Measurements from ENCODE around the gene TEX38. TPM values are rescaled to one million over a fixed set of nuclear protein-coding genes. Genes with fewer than 3 reads are reported as not detected.
A peak's percentile ranks its signal among the peaks of the same experiment; 100 is the strongest.
"Not testable (repeated sequence)": the region's sequence is repeated elsewhere in the genome, so short reads cannot be mapped to it uniquely, and the experiment has no call there.

The TEX38 gene
- total RNA-seq, 1 experiment from 2014 or later = not detected

DNA sequence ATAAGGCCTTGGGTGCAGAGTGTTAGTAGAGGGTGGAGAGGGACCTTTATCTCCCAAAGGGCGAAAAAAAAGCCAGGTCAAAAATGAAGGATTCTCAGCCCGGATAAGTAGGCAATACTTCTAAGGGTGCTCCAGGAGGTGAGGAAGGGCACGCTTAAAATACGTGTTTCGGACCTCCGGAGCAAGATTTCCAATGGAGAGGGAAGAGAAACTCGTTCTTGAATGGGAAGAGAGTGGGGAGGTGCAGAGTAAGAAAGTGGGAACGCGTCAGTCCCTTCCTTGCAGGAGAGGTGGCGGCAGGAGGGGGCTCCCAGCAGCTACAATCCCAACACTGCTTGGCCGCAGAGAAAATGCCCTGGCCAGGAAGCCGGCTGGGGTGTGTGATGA lies 46.7 kb downstream of the TEX38 start:
- peaks cover 13% of the 10 kb centered on the region for H3K4me1 ChIP-seq
- intact Hi-C loops (cut with micrococcal nuclease; ENCODE audit: unreplicated experiment) = no loop called here
- H3K27me3 Mint-ChIP-seq (ENCODE audit: insufficient read depth, unreplicated experiment) = no peaks in the 10 kb centered on the region
- H3K36me3 Mint-ChIP-seq (ENCODE audit: insufficient read depth, unreplicated experiment) = peaks cover 17% of the 10 kb centered on the region
- no peaks in the 10 kb centered on the region for H3K9me3 ChIP-seq
- POLR2A ChIA-PET = interaction anchor here (0.5 kb wide), 1 partner anchor 114 kb away, joined by 3 read pairs; the partner anchor contains the start of gene MKNK1
- CTCF ChIA-PET = no interaction called here
- peak overlapping the region; percentile 93 for H3K4me3 ChIP-seq (ENCODE audit: low read depth, low read length)
- TF ChIP-seq, protein P1, sequence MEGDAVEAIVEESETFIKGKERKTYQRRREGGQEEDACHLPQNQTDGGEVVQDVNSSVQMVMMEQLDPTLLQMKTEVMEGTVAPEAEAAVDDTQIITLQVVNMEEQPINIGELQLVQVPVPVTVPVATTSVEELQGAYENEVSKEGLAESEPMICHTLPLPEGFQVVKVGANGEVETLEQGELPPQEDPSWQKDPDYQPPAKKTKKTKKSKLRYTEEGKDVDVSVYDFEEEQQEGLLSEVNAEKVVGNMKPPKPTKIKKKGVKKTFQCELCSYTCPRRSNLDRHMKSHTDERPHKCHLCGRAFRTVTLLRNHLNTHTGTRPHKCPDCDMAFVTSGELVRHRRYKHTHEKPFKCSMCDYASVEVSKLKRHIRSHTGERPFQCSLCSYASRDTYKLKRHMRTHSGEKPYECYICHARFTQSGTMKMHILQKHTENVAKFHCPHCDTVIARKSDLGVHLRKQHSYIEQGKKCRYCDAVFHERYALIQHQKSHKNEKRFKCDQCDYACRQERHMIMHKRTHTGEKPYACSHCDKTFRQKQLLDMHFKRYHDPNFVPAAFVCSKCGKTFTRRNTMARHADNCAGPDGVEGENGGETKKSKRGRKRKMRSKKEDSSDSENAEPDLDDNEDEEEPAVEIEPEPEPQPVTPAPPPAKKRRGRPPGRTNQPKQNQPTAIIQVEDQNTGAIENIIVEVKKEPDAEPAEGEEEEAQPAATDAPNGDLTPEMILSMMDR (IDR thresholded peaks at IDR 0.05; ENCODE audit: insufficient read depth in 1 of 2, low read depth in 1 of 2, low read length in 1 of 2, severe bottlenecking in 1 of 2, unreplicated experiment in 1 of 2) = no peak
- peak overlapping the region; percentile 93 for H3K4me3 Mint-ChIP-seq (ENCODE audit: unreplicated experiment)
- peak overlapping the region; percentile 93 for H3K27ac Mint-ChIP-seq (ENCODE audit: unreplicated experiment)
- H3K9me3 Mint-ChIP-seq (ENCODE audit: unreplicated experiment) = no peaks in the 10 kb centered on the region
- BruUV-seq (replicated peaks) = no TSS peak
- no peaks in the 10 kb centered on the region for H3K36me3 ChIP-seq (ENCODE audit: control insufficient read depth, insufficient read depth, low read length)
- DNase-seq = no peak
- H3K4me1 Mint-ChIP-seq (ENCODE audit: low read depth, unreplicated experiment) = peaks cover 21% of the 10 kb centered on the region
- no peaks in the 10 kb centered on the region for H3K27me3 ChIP-seq (replicated peaks; ENCODE audit: control insufficient read depth, insufficient read depth, low read length)

GRCh38 chr1:46718727-46719622 lies 47.3 kb downstream of the TEX38 start, which contains the start of gene EFCAB14:
Gene EFCAB14 (minus strand): TSS chr1:46719114. CDS start chr1:46718087, 1,027 bp downstream.
- H3K27me3 ChIP-seq (replicated peaks; ENCODE audit: control insufficient read depth, insufficient read depth, low read length) = no peaks in the 10 kb centered on the region
- H3K4me1 Mint-ChIP-seq (ENCODE audit: low read depth, unreplicated experiment) = peaks cover 21% of the 10 kb centered on the region
- intact Hi-C loops (cut with micrococcal nuclease; ENCODE audit: unreplicated experiment) = no loop called here
- peak within 1 kb of the TSS; percentile 93 for H3K27ac Mint-ChIP-seq (ENCODE audit: unreplicated experiment)
- TSS peak; percentile 35 for BruUV-seq (replicated peaks)
- POLR2A ChIA-PET = interaction anchor here (0.5 kb wide), 1 partner anchor 115 kb away, joined by 3 read pairs; the partner anchor contains the start of gene MKNK1
- no peaks in the 10 kb centered on the region for H3K9me3 Mint-ChIP-seq (ENCODE audit: unreplicated experiment)
- peak; percentile 97 to 99 for DNase-seq
- H3K36me3 ChIP-seq (ENCODE audit: control insufficient read depth, insufficient read depth, low read length) = no peaks in the 10 kb centered on the region
- CTCF ChIA-PET = interaction anchor here (0.6 kb wide), 1 partner anchor 114 kb away, joined by 3 read pairs; the partner anchor contains the start of gene MKNK1
- peaks cover 13% of the 10 kb centered on the region for H3K4me1 ChIP-seq
- peaks cover 17% of the 10 kb centered on the region for H3K36me3 Mint-ChIP-seq (ENCODE audit: insufficient read depth, unreplicated experiment)
- no peaks in the 10 kb centered on the region for H3K27me3 Mint-ChIP-seq (ENCODE audit: insufficient read depth, unreplicated experiment)
- no peaks in the 10 kb centered on the region for H3K9me3 ChIP-seq
- peak within 1 kb of the TSS; percentile 93 for H3K4me3 Mint-ChIP-seq (ENCODE audit: unreplicated experiment)
- peak within 1 kb of the TSS; percentile 93 for H3K4me3 ChIP-seq (ENCODE audit: low read depth, low read length)
- TF ChIP-seq, protein P1 (IDR thresholded peaks at IDR 0.05; ENCODE audit: insufficient read depth in 1 of 2, low read depth in 1 of 2, low read length in 1 of 2, severe bottlenecking in 1 of 2, unreplicated experiment in 1 of 2) = no peak

- Histone ChIP-seq H3K27me3 (replicated peaks; ENCODE audit: control insufficient read depth, insufficient read depth, low read length) (no peaks in the 10 kb centered on the region), H3K9me3 (no peaks in the 10 kb centered on the region), H3K4me3 (ENCODE audit: low read depth, low read length) (peak overlapping the region; percentile 18; the same call in 1 of the 2 replicates), H3K36me3 (ENCODE audit: control insufficient read depth, insufficient read depth, low read length) (no peaks in the 10 kb centered on the region), H3K4me1 (peaks cover 13% of the 10 kb centered on the region)
- no TSS peak for BruUV-seq (replicated peaks)
- DNase-seq = peak; percentile 31 to 50
- no peaks in the 10 kb centered on the region for H3K27me3 Mint-ChIP-seq (ENCODE audit: insufficient read depth, unreplicated experiment)
- H3K4me1 Mint-ChIP-seq (ENCODE audit: low read depth, unreplicated experiment) = peaks cover 21% of the 10 kb centered on the region
- TF ChIP-seq, protein P1 (IDR thresholded peaks at IDR 0.05; ENCODE audit: insufficient read depth in 1 of 2, low read depth in 1 of 2, low read length in 1 of 2, severe bottlenecking in 1 of 2, unreplicated experiment in 1 of 2) = no peak
- H3K4me3 Mint-ChIP-seq (ENCODE audit: unreplicated experiment) = peak overlapping the region; percentile 93
- H3K9me3 Mint-ChIP-seq (ENCODE audit: unreplicated experiment) = no peaks in the 10 kb centered on the region
- peak overlapping the region; percentile 93 for H3K27ac Mint-ChIP-seq (ENCODE audit: unreplicated experiment)
- H3K36me3 Mint-ChIP-seq (ENCODE audit: insufficient read depth, unreplicated experiment) = peaks cover 17% of the 10 kb centered on the region
- ChIA-PET CTCF (interaction anchor here (0.6 kb wide), 1 partner anchor 115 kb away, joined by 3 read pairs; the partner anchor contains the start of gene MKNK1), POLR2A (interaction anchor here (0.6 kb wide), 1 partner anchor 43 kb away, joined by 3 read pairs; no protein-coding TSS in a partner anchor)
- intact Hi-C loops (cut with micrococcal nuclease; ENCODE audit: unreplicated experiment) = no loop called here
These were observed 48.0 kb downstream of the TEX38 start for GRCh38 chr1:46719689-46720088.

- DNase-seq; H3K27me3 Mint-ChIP-seq (ENCODE audit: insufficient read depth, unreplicated experiment); CTCF ChIA-PET; POLR2A ChIA-PET; intact Hi-C loops (cut with micrococcal nuclease; ENCODE audit: unreplicated experiment); H3K27ac Mint-ChIP-seq (ENCODE audit: unreplicated experiment); BruUV-seq (replicated peaks); H3K27me3 ChIP-seq (replicated peaks; ENCODE audit: control insufficient read depth, insufficient read depth, low read length); H3K4me3 ChIP-seq (ENCODE audit: low read depth, low read length); H3K9me3 Mint-ChIP-seq (ENCODE audit: unreplicated experiment); H3K4me3 Mint-ChIP-seq (ENCODE audit: unreplicated experiment); H3K36me3 ChIP-seq (ENCODE audit: control insufficient read depth, insufficient read depth, low read length); H3K9me3 ChIP-seq: not testable (repeated sequence)
- peaks cover 13% of the 10 kb centered on the region for H3K4me1 ChIP-seq
- Mint-ChIP-seq H3K4me1 (ENCODE audit: low read depth, unreplicated experiment) (peaks cover 21% of the 10 kb centered on the region), H3K36me3 (ENCODE audit: insufficient read depth, unreplicated experiment) (peaks cover 16% of the 10 kb centered on the region)
These were observed 48.7 kb downstream of the TEX38 start for GRCh38 chr1:46720319-46720718.

Data from Caco-2 (cell line).